ENCODE results near the gene NFKBIE.

The NFKBIE gene

GRCh38 chr6:44272529-44272928 is 7.2 kb upstream of the NFKBIE start:
- no peaks in the 10 kb centered on the region for H3K4me1 ChIP-seq (ENCODE audit: control insufficient read depth, insufficient read depth, low read length, unreplicated experiment)
- H3K4me3 ChIP-seq (ENCODE audit: low read depth, low read length) = no peak overlapping the region
- no peaks in the 10 kb centered on the region for H3K79me2 ChIP-seq (ENCODE audit: control insufficient read depth, insufficient read depth, low read length, unreplicated experiment)
- H3K27ac ChIP-seq (ENCODE audit: low read depth, low read length) = no peak overlapping the region
- peaks cover 80% of the 10 kb centered on the region for H3K27me3 ChIP-seq (ENCODE audit: insufficient read depth, low read length)
- H2AFZ ChIP-seq (ENCODE audit: low read length, unreplicated experiment) = no peak overlapping the region
- H3K36me3 ChIP-seq (ENCODE audit: insufficient read depth, low read length) = no peaks in the 10 kb centered on the region

GRCh38 chr6:44271914-44272313 is 6.6 kb upstream of the NFKBIE start:
- no peak overlapping the region for H3K27ac ChIP-seq (ENCODE audit: low read depth, low read length)
- no peak overlapping the region for H2AFZ ChIP-seq (ENCODE audit: low read length, unreplicated experiment)
- H3K4me3 ChIP-seq (ENCODE audit: low read depth, low read length) = no peak overlapping the region
- no peaks in the 10 kb centered on the region for H3K4me1 ChIP-seq (ENCODE audit: control insufficient read depth, insufficient read depth, low read length, unreplicated experiment)
- peaks cover 74% of the 10 kb centered on the region for H3K27me3 ChIP-seq (ENCODE audit: insufficient read depth, low read length)
- H3K36me3 ChIP-seq (ENCODE audit: insufficient read depth, low read length) = no peaks in the 10 kb centered on the region
- H3K79me2 ChIP-seq (ENCODE audit: control insufficient read depth, insufficient read depth, low read length, unreplicated experiment) = no peaks in the 10 kb centered on the region

GRCh38 chr6:44271406-44271723 is 6.0 kb upstream of the NFKBIE start:
- H2AFZ ChIP-seq (ENCODE audit: low read length, unreplicated experiment) = no peak overlapping the region
- H3K79me2 ChIP-seq (ENCODE audit: control insufficient read depth, insufficient read depth, low read length, unreplicated experiment) = no peaks in the 10 kb centered on the region
- no peak overlapping the region for H3K27ac ChIP-seq (ENCODE audit: low read depth, low read length)
- no peaks in the 10 kb centered on the region for H3K4me1 ChIP-seq (ENCODE audit: control insufficient read depth, insufficient read depth, low read length, unreplicated experiment)
- H3K36me3 ChIP-seq (ENCODE audit: insufficient read depth, low read length) = no peaks in the 10 kb centered on the region
- no peak overlapping the region for H3K4me3 ChIP-seq (ENCODE audit: low read depth, low read length)
- H3K27me3 ChIP-seq (ENCODE audit: insufficient read depth, low read length) = peaks cover 68% of the 10 kb centered on the region

GRCh38 chr6:44270526-44271405 is 5.4 kb upstream of the NFKBIE start:
- no peaks in the 10 kb centered on the region for H3K36me3 ChIP-seq (ENCODE audit: insufficient read depth, low read length)
- no peak overlapping the region for H2AFZ ChIP-seq (ENCODE audit: low read length, unreplicated experiment)
- peaks cover 62% of the 10 kb centered on the region for H3K27me3 ChIP-seq (ENCODE audit: insufficient read depth, low read length)
- no peaks in the 10 kb centered on the region for H3K79me2 ChIP-seq (ENCODE audit: control insufficient read depth, insufficient read depth, low read length, unreplicated experiment)
- no peaks in the 10 kb centered on the region for H3K4me1 ChIP-seq (ENCODE audit: control insufficient read depth, insufficient read depth, low read length, unreplicated experiment)
- H3K4me3 ChIP-seq (ENCODE audit: low read depth, low read length) = no peak overlapping the region
- H3K27ac ChIP-seq (ENCODE audit: low read depth, low read length) = no peak overlapping the region

- Histone ChIP-seq H3K4me3 (ENCODE audit: low read depth, low read length) (no peak within 1 kb of the TSS), H3K36me3 (ENCODE audit: insufficient read depth, low read length) (no peaks in the 10 kb centered on the region), H3K79me2 (ENCODE audit: control insufficient read depth, insufficient read depth, low read length, unreplicated experiment) (no peaks in the 10 kb centered on the region), H3K27me3 (ENCODE audit: insufficient read depth, low read length) (peaks cover 55% of the 10 kb centered on the region), H2AFZ (ENCODE audit: low read length, unreplicated experiment) (no peak within 1 kb of the TSS), H3K4me1 (ENCODE audit: control insufficient read depth, insufficient read depth, low read length, unreplicated experiment) (no peaks in the 10 kb centered on the region), H3K27ac (ENCODE audit: low read depth, low read length) (no peak within 1 kb of the TSS)
Measured at GRCh38 chr6:44269921-44270525, 4.7 kb upstream of the NFKBIE start, which contains the start of gene TMEM151B. TMEM151B (plus strand) TSS chr6:44270450; CDS start chr6:44270743, 293 bp downstream.

GRCh38 chr6:44269178-44269920 is 4.0 kb upstream of the NFKBIE start:
- H3K79me2 ChIP-seq (ENCODE audit: control insufficient read depth, insufficient read depth, low read length, unreplicated experiment) = peaks cover 4% of the 10 kb centered on the region
- peaks cover 54% of the 10 kb centered on the region for H3K27me3 ChIP-seq (ENCODE audit: insufficient read depth, low read length)
- H3K4me3 ChIP-seq (ENCODE audit: low read depth, low read length) = no peak overlapping the region
- no peaks in the 10 kb centered on the region for H3K36me3 ChIP-seq (ENCODE audit: insufficient read depth, low read length)
- no peaks in the 10 kb centered on the region for H3K4me1 ChIP-seq (ENCODE audit: control insufficient read depth, insufficient read depth, low read length, unreplicated experiment)
- no peak overlapping the region for H3K27ac ChIP-seq (ENCODE audit: low read depth, low read length)
- no peak overlapping the region for H2AFZ ChIP-seq (ENCODE audit: low read length, unreplicated experiment)

GRCh38 chr6:44268095-44268628 is 2.8 kb upstream of the NFKBIE start:
- Histone ChIP-seq H3K4me1 (ENCODE audit: control insufficient read depth, insufficient read depth, low read length, unreplicated experiment) (peaks cover under 1% of the 10 kb centered on the region), H3K27me3 (ENCODE audit: insufficient read depth, low read length) (peaks cover 44% of the 10 kb centered on the region), H2AFZ (ENCODE audit: low read length, unreplicated experiment) (no peak overlapping the region), H3K4me3 (ENCODE audit: low read depth, low read length) (no peak overlapping the region), H3K79me2 (ENCODE audit: control insufficient read depth, insufficient read depth, low read length, unreplicated experiment) (peaks cover 12% of the 10 kb centered on the region), H3K36me3 (ENCODE audit: insufficient read depth, low read length) (no peaks in the 10 kb centered on the region), H3K27ac (ENCODE audit: low read depth, low read length) (no peak overlapping the region)

GRCh38 chr6:44267252-44267651 is 1.9 kb upstream of the NFKBIE start:
- peaks cover 35% of the 10 kb centered on the region for H3K27me3 ChIP-seq (ENCODE audit: insufficient read depth, low read length)
- H3K4me3 ChIP-seq (ENCODE audit: low read depth, low read length) = no peak overlapping the region
- peaks cover 9% of the 10 kb centered on the region for H3K4me1 ChIP-seq (ENCODE audit: control insufficient read depth, insufficient read depth, low read length, unreplicated experiment)
- H3K27ac ChIP-seq (ENCODE audit: low read depth, low read length) = no peak overlapping the region
- peaks cover 12% of the 10 kb centered on the region for H3K79me2 ChIP-seq (ENCODE audit: control insufficient read depth, insufficient read depth, low read length, unreplicated experiment)
- no peak overlapping the region for H2AFZ ChIP-seq (ENCODE audit: low read length, unreplicated experiment)
- no peaks in the 10 kb centered on the region for H3K36me3 ChIP-seq (ENCODE audit: insufficient read depth, low read length)

- H3K27me3 ChIP-seq (ENCODE audit: insufficient read depth, low read length) = peaks cover 26% of the 10 kb centered on the region
- H2AFZ ChIP-seq (ENCODE audit: low read length, unreplicated experiment) = no peak overlapping the region
- peaks cover 11% of the 10 kb centered on the region for H3K4me1 ChIP-seq (ENCODE audit: control insufficient read depth, insufficient read depth, low read length, unreplicated experiment)
- H3K79me2 ChIP-seq (ENCODE audit: control insufficient read depth, insufficient read depth, low read length, unreplicated experiment) = peaks cover 12% of the 10 kb centered on the region
- H3K27ac ChIP-seq (ENCODE audit: low read depth, low read length) = no peak overlapping the region
- H3K4me3 ChIP-seq (ENCODE audit: low read depth, low read length) = no peak overlapping the region
- H3K36me3 ChIP-seq (ENCODE audit: insufficient read depth, low read length) = no peaks in the 10 kb centered on the region
Measured at GRCh38 chr6:44266347-44266746, 996 bp upstream of the NFKBIE start.

GRCh38 chr6:44265722-44266233 is 427 bp upstream of the NFKBIE start:
- Histone ChIP-seq H3K27ac (ENCODE audit: low read depth, low read length) (no peak overlapping the region), H2AFZ (ENCODE audit: low read length, unreplicated experiment) (no peak overlapping the region)

More at GRCh38 chr6:44265722-44266233, 427 bp upstream of the NFKBIE start:
- peaks cover 21% of the 10 kb centered on the region for H3K27me3 ChIP-seq (ENCODE audit: insufficient read depth, low read length)
- H3K4me3 ChIP-seq (ENCODE audit: low read depth, low read length) = no peak overlapping the region; the same call in 1 of the 2 replicates
- peaks cover 11% of the 10 kb centered on the region for H3K4me1 ChIP-seq (ENCODE audit: control insufficient read depth, insufficient read depth, low read length, unreplicated experiment)
- H3K79me2 ChIP-seq (ENCODE audit: control insufficient read depth, insufficient read depth, low read length, unreplicated experiment) = peaks cover 12% of the 10 kb centered on the region
- no peaks in the 10 kb centered on the region for H3K36me3 ChIP-seq (ENCODE audit: insufficient read depth, low read length)

Measured in ACC112 (cell line).